Kidney capillary endothelial cell (primary cell): ENCODE results near the gene FGGY.
"Not testable (repeated sequence)": the region's sequence is repeated elsewhere in the genome, so short reads cannot be mapped to it uniquely, and the experiment has no call there.

Experiments used
- DNase-seq: peaks from one replicate; pipeline ENCODE4 v3.0.0-alpha.2; 2018; ENCODE audit warnings: low spot score

The FGGY gene

DNA sequence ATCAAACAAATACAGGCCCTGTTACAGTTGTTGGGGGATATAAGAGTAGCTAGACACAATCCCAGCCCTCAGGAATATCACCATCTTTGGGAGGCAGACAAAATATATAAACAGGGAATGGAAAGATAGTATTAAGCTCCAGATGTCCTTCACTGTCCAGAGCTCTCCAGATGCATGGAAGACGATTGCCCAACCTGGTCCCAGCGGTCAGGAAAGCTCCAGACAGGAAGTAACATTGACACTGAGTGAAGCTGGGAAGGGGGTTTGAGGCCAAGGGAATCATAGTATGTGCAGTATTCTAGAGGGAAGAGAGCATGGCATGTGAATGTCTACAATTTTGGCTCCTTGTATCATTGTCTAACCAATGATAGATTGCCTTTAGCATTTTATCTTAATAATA lies 344.0 kb downstream of the FGGY start:
- no peak for DNase-seq

DNA sequence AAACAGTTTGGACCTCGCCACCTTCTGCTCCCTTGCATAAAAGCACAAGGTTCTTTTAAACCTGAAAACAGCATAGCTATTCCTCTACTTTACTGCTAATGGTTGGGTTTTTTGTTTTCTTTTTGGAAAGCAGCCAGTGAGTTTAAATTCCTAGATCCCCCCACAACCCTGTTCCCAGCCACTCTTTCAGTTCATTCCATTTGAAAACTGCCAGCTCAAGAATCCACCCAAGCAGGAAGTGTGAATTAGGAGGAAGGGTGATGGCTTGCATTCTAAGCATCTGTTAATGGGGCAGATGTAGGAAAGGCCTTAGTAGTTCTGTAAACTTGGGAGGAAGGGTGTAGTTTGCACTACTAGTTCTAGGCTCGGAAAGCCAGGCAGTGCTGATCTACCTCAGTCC lies 344.9 kb downstream of the FGGY start:
- DNase-seq = no peak

GRCh38 chr1:59643526-59643925 lies 346.6 kb downstream of the FGGY start:
- no peak for DNase-seq

- no peak for DNase-seq
These were observed 349.0 kb downstream of the FGGY start for GRCh38 chr1:59645893-59646292.

DNA sequence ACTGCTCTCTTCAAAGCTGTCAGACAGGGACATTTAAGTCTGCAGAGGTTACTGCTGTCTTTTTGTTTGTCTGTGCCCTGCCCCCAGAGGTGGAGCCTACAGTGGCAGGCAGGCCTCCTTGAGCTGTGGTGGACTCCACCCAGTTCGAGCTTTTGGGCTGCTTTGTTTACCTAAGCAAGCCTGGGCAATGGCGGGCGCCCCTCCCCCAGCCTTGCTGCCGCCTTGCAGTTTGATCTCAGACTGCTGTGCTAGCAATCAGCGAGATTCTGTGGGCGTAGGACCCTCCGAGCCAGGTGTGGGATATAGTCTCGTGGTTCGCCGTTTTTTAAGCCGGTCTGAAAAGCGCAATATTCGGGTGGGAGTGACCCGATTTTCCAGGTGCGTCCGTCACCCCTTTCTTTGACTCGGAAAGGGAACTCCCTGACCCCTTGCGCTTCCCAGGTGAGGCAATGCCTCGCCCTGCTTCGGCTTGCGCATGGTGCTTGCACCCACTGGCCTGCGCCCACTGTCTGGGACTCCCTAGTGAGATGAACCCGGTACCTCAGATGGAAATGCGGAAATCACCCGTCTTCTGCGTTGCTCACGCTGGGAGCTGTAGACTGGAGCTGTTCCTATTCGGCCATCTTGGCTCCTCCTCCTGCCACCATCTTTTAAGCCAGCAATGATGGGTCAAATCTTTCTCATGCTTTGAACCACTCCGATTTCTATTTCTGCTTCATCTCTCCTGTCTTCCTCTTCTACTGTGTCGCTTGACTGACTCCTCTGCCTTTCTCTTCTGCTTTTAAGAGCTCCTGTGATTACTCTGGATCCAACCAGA lies 356.5 kb downstream of the FGGY start:
- DNase-seq = not testable (repeated sequence)

- no peak for DNase-seq
These were observed 357.1 kb downstream of the FGGY start for GRCh38 chr1:59653968-59654367.

DNA sequence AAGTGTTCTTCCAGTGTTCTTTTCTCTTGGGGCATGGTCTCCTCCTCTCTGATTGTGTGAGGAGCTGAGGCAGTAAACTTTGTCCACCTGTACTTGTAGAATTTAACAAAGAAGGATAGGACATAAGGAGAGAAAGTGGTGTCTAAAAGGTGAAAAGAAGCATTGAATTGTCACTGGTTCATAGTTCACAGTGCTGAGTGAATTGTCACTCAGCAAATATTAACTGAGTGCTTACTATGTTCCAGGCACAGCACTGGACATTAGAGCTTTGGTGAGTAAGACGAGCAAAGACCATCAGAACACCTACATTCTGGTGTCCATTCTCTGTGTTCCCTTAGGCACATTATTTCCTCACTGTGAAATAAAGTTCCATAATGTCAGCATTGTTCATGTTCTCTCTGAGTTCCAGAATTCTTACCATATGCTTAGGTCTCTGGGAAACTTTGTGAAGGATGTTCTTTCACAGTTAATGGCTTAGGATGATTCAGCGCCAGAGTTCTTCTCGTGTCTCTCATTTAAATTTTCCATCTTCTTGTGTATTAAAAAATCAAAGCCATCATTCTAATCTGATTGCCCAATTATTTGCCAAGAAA lies 361.1 kb downstream of the FGGY start:
- no peak for DNase-seq

GRCh38 chr1:59664166-59664565 lies 367.3 kb downstream of the FGGY start:
- no peak for DNase-seq

GRCh38 chr1:59666106-59666505 lies 369.2 kb downstream of the FGGY start:
- no peak for DNase-seq

DNA sequence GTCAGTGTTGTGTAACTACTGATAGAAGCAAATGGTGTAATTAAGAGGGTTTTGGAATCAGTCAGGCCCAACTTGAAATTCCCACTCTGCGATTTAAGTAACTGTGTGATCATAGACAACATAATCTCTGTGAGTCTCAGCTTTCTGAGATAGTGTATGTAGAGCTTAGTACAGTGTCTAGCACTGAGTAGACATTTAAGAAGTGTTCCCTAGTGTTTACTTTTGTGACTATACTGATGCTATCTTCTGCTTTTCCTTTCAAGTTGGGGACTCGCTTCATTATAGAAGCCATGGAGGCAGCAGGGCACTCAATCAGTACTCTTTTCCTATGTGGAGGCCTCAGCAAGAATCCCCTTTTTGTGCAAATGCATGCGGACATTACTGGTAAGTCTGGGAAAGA lies 370.1 kb downstream of the FGGY start:
- no peak for DNase-seq

- DNase-seq = no peak
These were observed 372.9 kb downstream of the FGGY start for GRCh38 chr1:59669752-59670312.

- DNase-seq = no peak
These were observed 373.8 kb downstream of the FGGY start for GRCh38 chr1:59670662-59671061.

- no peak for DNase-seq
These were observed 374.4 kb downstream of the FGGY start for GRCh38 chr1:59671066-59671952.

GRCh38 chr1:59671953-59672305 lies 375.0 kb downstream of the FGGY start:
- DNase-seq = no peak

DNA sequence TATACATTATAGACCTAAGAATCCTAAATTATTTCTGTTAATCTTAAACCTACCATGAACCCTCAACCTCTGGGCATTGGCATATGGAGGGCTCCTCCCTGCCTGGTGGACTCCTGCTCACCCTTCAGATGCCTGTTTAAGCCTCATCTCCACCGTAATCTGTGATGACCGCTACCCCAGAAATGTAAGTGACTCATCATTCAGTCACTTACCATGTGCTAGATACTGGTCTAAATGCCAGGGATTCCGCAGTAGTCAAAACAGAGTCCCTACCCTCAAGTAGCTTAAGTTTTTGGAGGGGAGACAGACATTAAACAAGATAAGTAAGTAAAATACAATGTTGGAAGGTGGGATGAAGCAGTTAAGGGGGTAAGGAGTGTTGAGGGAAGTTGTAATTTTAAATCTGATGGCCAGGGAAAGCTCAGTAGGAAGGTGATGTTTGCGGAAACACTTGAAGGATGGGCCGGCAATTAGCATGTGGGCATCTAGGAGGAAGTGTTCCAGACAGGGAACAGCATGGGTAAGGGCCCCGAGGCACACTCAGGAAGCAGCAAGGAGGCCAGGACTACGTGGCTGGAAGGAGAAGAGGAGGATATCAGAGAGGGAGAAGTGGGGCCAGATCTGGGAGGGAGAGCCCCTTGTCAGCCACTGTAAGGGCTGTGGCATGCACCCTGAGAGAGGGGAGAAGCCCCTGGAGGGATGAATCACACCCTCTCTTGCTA lies 376.1 kb downstream of the FGGY start:
- DNase-seq = peak; percentile 32

DNA sequence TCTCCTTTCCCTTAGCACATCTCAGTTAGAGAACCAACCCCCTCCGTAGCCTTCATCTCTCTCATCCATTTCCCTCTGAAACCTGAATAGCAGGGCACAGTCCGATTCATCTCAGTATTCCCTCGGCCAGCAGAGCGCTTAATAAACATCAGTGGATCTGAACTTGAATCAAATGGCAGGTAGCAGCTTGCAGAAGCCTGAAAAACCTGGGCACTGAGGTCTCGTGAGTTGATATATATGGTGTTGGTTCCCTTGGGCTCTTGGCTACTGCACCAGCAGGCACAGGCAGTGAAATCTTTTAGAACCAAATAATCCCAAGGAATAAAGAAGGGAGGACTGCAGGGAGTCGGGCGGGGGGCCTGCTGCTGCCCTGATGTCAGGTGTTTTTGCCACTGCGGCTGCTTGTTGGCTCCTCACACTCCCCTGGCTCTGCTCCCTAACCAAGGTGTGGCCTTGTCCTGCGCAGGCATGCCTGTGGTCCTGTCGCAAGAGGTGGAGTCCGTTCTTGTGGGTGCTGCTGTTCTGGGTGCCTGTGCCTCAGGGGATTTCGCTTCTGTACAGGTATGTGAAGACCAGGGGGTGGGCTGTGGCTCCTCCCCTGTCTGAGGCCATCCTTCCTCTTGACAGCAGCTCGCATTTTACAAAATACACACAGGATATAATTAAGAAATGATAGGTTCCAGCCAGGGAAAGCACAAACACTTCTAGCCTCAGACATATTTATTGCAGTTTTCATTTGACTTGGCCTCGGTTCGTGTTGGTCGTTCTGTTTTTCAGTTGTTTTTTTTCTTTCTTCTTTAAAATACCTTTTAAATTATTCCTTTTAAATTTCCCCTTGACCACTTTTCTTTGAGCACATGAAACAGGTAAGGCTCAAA lies 376.9 kb downstream of the FGGY start:
- no peak for DNase-seq

DNA sequence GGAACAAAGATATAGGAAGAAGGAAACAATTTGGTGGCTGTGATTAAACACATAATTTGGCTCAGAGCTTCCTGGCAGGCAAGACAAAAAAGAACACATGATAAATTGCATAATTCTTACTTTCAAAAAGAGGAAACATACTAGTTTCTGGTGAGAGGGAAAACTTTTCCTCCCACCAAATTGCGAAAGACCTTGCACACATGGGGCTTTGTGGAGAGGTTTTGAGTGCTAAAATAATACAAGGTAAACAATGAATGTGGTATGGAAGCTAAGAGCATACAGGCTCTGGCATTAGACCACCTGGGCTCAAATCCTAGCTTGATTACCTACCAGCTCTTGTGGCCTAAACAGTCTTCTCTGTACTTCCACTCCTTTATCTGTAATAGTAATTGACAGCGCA lies 377.7 kb downstream of the FGGY start:
- DNase-seq = no peak

DNA sequence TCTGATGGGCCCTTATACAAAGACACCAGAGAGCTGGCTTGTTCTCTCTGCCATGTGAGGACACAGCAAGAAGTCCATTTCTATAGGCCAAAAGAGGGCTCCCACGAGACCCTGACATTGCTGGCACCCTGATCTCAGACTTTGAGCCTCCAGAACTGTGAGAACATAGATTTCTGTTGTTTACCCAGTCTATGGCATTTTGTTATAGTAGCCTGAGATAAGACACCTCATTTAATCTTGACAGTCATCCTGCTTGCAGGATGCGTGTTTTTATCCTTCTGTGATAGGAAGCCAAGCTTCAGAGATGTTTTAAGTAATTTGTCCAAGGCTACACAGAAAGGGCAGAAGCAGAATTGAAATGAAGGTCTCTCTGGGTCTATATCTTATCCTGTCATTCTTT lies 379.0 kb downstream of the FGGY start:
- no peak for DNase-seq

DNA sequence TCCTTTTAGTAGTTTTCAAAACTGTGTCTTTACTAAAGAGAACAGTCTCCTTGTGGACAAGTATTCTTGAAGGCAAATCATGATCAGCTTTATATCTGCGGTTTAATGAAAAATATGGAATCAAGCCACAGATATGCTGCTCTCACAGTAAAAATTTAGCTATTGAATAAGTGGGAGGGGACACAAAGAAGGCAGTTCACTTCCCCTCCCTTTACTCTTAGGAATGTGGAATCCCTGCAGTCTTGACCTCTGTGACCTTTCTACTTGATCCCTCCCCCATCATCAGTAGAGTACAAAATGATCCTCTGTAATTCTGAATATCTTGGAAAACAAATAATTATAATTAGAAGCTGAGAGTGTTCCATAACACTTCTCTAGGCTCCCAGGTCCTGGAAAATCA lies 381.1 kb downstream of the FGGY start:
- DNase-seq = no peak

GRCh38 chr1:59678493-59679228 lies 381.8 kb downstream of the FGGY start:
- peak; percentile 84 for DNase-seq
